HG03039 (cell line): ENCODE measurements around the gene WDR86.

Experiments used
- ATAC-seq: cut with Tn5 transposase; IDR thresholded peaks from one replicate; pipeline ENCODE4 v1.9.1; 2021; ENCODE audit warnings: mild to moderate bottlenecking, moderate library complexity; ENCODE audit not compliant: unreplicated experiment

Gene WDR86

DNA sequence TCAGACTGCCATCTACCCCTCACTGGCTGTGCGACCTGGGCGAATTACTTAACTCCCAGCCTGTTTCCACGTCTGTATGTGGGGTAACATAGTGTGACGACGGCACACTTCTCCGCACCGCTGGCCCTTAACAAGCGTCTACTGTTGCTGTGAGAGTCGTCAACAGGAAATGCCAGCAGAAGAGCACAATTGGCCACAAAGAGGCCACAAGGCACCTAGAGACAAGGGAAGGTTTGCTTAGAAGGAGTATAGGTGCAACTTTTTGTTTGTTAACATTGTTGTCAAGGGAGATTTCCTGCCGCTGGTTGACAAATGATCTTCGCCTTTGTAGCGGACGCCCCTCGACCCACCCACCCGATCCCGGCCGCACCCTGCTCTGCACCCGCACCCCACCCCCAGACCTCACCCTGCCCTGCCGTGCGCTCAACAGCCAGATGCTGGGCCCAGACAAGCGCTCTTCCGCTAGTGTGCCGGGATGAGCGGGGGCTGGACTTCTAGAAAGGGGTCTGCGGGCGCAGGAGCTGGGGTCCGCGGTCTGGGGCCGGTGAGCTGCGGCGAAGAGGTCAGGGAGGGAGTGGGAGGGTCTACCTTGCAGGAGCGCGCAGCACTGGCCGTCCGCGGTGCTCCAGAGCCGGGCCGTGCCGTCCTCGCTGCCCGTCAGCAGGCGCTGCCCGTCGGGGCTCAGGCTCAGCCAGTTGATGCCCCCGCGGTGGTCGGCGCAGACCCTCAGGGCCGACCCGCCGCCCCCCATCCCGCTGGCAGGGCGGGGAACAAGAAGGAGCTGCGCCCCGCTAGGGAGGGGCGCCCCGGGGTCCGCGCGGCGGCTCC is 785 bp downstream of the WDR86 start:
- no peak for ATAC-seq

DNA sequence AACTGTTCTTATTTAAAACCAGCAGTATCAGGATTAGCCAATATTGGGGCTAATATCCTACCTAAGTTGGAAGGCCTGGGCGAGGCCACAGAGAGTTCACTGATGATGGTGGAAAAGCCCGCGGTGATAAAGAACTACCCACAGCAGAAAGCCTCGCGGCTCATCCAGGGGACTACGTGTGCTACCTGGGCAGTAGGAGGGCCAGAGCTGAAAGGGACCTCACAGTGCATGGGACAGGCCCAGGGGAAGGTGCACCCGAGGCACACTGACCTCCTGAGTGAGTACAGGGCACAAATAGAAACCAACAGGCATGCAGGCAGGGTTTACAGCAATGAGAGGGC is 1.4 kb downstream of the WDR86 start:
- ATAC-seq: no peak

DNA sequence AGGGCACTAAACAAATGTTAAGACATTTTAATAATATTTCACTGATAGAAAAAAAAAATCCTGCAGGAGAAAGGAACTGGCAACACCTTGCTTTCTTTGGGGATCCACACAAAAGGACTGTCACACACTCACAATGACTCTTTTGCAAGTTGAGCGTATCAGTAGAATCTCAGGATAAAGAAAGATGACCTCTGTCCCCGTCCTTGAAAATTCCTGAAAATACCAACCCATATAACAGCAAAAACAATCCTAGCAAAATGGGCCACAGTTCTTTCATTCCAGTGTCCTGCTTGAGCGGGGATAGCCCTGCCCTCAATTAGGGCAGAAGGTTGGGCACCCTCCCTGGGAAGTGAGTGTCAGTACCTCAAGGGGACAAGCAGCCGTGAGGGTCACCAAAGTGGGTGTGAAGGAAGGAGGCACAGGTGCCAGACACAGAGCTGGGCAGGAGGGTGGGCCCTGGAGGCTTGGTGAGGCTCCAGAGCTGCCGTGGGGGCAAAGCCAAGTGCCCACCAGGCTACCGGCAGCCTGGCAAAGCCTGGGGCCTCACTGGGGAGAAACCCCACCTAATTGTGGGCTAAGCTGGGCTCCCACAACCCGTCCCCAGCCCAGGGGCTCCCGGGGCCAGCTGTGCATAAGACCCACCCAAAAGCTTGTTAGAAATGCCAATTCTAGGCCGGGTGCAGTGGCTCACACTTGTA is 2.8 kb downstream of the WDR86 start:
- no peak for ATAC-seq

DNA sequence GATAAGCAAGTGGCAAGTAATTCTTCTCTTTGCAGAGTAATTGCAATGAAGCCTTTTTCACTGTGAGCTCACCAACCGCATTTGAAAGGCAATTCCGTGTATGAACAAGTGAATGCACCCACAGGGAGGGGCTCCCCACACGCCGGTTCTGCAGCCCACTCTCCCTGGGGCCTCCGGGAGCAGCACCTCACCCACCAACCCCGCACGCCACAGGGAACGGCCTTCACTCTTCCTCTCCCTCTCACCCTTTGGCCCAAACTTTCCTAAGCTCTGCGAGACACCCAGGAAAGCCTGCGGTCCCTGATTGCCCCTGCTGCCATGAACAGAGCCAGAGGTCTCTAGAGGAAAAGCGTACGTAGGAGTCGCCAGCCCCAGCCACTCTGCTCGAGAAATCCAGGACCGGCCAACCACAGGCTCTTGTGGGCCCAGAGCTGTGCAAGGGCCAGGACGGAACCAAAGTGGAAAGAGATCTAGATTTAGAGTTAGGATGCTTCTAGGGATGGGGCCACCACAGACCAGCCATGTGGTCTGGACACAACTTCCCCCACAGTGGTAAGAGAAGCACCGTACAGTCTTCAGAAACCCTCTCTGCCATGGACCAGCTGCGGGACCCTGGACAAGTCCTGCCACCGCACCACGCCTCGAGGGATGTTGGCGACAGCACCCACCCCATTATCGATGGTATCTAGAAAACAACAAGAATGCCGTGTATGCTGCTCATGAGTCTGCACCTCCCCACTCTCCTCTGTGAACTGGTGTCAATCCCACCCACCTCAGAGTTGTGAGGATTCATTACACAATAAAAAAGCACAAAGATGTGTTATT is 3.6 kb downstream of the WDR86 start:
- ATAC-seq: no peak

DNA sequence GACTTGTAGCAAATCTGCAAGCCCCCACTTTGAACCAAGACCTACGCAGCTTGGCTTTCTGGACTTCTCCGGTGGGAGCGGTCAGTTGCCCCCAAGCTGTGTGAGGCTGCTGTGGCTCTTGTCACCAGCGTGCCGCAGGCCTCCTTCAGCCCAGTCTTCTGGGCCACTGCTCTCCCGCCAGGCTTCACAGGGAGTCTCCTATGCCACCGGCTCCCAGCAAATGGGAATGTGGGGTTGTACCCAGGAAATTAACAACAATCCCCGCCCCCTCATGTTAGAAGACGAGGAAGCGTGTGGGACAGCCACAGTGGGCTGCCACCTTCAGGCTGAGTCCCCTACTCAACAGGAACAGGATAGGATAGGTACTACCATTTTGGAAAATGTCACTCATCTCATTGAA is 4.2 kb downstream of the WDR86 start:
- no peak for ATAC-seq

DNA sequence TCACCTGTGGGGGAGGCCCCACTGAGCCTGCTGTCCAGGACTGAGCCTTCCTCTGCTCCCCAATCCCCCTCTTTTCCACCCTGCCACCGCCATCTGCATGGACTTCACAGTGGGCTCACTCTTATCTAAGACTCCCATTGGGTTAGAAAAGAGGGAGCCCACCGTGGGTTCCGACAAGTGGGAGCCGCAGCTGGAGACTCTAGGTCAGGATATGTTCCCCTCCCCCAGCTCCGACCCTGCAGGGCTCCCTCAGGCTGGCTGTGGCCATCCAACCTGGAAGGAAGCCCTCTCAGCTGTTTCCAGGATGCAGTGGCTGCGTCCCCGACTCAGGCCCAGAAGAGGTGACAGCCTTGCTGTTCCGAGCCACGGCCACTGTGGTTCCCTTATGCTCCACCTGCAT is 4.8 kb downstream of the WDR86 start:
- no peak for ATAC-seq

DNA sequence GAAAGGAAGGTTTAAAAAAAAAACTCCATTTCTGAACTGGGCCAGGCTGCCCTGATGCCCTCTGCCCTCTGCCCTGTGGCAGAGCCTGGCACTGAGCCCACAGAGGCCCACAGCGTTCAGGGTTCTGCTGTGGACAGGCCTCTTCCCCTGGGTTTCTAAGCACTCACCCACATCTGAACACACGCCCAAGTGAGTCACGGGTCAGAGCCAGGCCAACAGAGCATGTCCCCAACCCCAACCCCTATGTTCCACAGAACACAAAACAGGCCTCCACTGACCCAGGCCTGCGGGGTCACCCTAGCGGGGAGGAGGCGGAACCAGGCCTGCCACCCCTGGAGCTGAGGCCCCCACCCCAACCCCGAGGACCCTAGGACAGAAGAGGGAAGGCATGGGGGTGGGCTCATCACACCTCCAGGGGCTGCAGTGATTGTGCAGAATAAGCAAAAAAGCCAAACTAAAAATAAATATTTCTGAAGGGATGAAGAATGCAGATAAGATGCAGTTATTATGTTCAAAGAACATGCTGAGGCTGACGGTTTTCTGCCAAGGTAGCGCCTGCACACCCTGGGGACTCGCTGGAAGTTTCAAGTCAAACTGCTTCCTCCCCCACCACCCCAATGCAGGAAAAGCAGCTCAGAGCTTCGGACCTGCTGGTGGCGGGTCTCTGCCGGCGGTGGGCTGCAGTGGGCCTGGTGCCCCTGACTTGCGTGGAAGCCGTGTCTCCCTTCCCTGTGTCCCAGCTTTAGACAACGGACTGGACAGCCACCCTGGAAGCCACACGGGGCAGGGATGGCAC is 5.4 kb downstream of the WDR86 start:
- no peak for ATAC-seq

DNA sequence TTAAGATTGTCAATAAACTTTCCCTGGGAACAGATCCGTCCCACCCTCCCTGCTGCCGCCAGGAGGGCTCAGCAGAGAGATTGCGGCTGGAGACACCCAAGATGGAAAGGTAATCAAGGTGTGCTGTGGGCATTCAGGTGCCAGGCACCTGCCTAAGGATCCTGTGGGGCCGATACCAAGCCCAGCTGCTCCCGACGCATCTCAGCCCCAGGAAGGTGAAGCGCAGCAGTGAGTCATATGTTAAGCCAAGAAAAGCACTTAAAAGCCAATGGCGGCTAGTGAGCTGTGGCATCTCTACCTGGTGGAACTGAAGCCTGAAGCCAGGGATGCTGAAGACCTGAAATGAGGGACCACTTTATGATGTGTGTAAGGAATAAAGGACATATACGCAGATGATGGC is 6.1 kb downstream of the WDR86 start:
- no peak for ATAC-seq

DNA sequence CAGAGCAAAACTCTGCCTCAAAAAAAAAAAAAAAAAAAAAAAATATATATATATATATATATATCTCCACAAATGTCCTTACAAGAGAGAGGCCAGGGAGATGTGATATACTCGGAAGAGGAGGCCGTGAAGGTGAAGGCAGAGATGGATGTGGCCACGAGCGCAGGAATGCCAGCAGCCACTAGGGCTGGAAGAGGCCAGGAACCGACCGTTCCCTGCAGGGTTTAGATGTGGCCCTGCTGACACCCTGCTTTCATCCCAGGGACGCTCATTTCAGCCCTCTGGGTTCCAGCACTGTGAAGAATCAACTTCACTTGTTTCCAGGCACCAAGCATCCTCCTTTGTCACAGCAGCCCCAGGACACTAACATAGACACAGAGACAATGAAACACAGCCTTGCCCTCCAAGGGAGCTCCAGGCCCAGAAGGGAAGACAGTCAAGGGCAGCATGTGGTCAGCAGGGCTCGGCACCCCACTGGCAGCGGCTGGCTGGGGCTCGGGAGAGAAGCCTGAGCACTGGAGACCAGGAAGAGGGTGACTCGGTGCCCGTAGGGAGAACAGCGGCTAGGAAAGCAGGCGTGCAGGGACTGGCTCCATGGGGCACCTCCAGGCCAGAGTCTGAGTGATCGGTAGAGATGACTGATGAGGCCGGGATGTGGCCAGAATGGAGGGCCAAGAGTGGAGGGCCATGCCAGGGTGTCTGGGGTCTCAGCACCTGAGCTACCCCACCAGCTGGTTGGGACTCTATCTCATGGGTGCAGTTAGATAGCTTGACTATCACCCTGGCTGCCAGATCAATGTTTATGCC is 7.6 kb downstream of the WDR86 start:
- no peak for ATAC-seq

DNA sequence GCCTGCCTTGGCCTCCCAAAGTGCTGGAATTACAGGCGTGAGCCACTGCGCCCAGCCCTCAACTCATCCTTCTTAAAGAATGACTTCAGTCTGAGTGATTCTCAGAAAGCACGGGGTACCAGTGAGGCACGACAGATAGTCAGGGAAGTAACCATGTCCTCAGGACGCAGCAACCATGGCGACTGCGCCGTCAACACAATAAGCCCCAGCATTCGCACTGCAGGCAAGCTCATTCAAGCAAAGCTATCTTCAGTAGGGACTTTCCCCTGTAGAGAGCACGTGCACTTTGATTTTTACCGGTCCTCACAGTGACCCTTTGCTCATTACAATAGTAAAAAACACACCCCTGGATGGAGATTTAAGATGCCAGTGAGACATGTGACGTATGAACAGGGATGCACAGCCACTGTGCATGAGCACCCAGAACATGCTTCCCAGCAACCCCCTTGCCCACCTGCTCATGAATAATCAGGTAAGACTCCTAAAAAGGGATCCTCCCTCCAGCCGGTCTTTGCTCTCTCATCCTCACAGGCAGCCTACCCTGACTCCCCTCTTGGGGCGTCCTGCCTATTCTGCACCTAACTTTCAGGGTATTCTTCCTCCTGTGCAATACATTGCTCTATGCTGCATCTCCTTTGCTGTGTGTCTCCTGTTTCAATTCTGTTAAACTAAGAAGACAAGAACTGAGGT is 9.1 kb downstream of the WDR86 start:
- peak; percentile 63 for ATAC-seq

DNA sequence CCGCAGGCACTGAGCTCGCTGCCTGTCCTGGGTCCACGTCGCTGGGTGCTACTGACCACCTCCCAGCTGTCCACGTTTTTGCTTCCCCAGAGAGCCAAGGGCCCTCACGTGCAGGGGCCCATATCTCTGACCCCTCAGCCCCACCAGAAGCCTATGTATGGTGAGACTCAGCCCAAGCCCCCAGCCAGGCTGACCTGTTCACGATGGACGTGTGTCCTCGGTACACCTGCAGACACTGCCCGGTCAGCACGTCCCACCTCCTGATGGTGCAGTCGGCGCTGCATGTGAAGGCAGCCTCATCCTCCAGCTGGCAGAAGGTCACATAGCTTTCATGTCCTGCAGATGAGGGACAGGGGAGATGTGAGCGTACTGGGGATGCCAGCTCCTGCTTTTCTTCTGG is 9.9 kb downstream of the WDR86 start:
- ATAC-seq: no peak

DNA sequence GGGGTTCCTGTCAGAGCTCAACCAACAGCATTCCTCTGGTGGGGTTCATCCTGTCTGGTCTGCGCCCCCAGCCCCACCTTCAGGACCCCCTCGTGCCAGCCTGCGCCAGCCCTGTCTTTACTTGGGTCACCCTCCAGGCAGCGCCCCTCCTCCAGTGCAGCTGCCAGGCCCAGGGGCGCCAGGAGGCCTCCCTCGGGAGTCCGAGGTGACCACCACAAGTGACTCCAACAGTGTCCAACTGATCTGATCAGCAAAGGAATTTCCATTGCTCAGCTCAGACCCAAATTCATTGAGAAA is 10.6 kb downstream of the WDR86 start:
- no peak for ATAC-seq

DNA sequence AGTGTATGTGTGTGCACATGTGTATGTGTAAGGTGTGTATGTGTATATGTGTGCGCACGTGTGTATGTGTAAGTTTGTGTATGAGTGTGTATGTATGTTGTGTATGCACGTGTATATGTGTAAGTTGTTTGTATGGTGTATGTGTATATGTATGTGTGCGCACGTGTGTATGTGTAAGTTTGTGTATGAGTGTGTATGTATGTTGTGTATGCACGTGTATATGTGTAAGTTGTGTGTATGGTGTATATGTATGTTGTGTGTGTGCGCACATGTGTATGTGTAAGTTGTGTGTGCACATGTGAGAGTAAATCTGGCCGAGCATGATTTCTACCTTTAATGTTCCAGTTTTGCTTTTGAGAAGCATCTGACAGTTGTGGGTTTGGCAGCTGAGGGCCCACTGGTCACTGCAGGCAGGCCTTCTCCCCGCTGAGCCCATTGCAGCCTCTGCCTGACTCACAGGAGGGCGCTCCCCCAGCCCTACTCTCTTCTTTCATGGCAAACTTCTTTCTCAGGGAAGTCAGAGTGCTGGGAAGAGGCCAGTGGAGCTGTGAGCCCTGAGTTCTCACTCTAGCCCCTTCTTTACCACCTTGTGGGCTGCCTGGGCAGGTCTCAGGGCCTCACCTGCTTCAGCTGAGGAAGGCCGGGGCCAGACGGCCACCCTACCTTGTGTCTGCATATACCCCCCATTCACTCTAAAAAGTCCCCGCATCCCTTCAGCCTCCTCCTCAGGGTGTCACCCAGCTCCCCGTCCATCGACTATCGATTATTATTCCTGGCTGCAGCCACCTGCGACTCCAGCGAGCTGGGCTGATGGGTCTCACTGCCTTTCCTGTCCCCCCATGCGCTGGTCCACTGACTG is 11.2 kb downstream of the WDR86 start:
- no peak for ATAC-seq

DNA sequence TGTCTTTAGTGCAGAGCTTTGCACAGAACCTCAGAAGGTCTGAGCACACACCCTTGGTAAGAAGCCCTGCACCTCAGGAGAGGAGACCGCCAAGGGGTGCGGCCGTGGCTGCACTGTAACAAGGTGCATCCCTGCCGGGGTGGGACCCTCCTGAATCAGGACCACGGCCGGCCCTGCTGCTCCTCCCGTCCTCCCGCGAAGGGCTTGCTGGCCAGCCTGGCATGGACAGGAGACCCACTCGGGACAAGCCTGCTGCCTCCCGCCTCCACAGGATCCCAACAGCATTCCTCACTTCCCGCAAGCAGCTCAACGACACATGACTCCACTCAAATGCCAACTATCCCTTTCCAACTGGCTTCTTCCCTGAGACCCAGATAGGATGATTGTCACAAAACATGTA is 12.8 kb downstream of the WDR86 start:
- no peak for ATAC-seq

DNA sequence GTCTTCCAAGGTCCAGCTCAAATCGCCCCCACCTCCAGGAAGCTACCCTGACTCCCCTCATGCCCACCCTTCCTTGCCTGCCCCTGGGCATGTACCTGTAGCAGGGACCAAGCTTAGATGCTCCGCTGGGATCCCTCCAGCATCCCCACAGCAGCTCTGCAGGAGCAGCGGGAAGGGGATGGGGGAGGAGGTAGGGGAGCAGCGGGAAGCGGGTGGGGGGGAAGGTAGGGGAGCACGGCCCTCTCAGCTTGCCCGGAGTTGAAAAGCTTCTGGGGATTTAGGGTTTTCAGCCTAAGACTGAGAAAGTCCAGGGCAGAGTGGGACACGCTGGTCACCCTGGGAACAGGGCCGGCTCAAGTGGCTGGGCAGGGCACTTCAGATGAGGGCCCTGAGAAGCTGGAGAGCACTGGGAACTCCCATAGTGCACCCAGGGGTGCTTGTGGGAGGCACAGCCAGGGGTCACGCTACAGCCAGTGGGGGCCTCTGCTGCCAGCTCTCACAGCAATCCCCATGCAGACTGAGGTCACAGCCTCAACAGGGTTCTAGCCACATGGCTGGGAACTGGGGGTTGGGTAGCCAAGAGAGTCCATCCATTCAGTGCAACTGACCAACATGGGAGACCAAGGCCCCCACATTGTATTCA is 13.4 kb downstream of the WDR86 start:
- ATAC-seq: no peak

DNA sequence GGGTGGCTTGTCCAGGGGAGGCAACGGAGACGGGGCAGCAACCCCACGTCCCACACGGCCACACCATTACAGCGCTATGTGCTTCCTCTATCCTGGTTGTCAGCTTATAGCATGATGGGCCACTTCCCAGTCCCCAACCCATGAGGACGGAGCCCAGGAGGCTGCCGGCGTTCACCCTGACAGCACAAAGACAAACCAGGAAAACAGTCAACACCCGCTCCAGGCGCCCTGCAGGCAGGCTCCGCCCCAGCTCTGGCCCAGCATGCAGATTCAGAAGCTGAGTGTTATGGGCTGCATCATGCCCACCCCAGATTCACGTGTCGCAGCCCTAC is 14.8 kb downstream of the WDR86 start:
- no peak for ATAC-seq

DNA sequence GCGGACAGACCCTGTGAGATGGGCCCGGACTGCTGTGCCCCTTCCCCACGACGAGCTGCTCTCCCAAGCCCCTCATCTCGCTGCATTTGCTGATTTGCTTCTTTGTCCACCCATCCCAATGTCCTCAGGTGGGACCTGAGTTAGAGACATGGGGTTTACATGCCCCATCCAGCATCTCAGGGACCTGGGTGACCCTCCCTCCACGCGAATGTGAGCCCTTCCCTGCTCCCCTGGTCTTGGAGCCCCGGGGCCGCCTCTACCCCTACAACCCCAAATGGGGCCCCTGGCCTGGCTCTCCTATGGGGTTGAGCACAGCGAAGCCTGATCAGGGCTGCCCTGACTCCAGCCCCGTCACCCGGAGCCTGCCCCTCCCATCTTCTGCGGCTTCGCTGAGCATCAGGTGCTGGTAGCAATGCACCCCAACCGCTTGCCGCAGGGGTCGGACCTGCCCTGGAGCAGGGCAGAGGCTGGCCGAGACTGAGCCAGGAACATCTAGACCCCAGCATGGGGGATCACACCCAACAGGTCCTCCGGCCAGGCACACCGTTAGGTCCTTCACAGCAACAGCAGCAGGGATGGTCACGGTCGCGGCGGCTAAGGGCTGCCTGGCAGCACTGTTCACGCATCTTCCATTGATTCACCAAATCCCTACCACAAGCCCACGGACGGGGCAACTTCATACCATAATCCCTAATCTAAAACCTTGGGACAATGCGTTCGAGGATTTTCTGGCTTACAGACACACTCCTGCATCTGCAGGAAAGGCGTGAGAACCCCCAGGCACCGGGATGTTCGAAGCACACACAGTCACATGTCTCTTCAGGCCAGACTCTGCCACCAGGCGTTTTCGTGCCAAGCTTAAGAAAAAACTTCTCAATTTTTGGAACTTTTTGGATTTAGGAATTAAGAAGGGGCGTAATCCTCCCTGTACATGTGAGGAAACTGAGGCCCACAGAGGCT is 15.5 kb downstream of the WDR86 start:
- ATAC-seq: no peak
